ENCODE data around the gene WDR38. TPM values are rescaled to one million over a fixed set of nuclear protein-coding genes. Genes with fewer than 3 reads are reported as not detected.
"Not testable (repeated sequence)": the region's sequence is repeated elsewhere in the genome, so short reads cannot be mapped to it uniquely, and the experiment has no call there.

Gene WDR38
- polyA plus RNA-seq, 1 donor (not counting 4 experiments of a cell fraction or from before 2014, with no cell fraction given) = not detected

DNA sequence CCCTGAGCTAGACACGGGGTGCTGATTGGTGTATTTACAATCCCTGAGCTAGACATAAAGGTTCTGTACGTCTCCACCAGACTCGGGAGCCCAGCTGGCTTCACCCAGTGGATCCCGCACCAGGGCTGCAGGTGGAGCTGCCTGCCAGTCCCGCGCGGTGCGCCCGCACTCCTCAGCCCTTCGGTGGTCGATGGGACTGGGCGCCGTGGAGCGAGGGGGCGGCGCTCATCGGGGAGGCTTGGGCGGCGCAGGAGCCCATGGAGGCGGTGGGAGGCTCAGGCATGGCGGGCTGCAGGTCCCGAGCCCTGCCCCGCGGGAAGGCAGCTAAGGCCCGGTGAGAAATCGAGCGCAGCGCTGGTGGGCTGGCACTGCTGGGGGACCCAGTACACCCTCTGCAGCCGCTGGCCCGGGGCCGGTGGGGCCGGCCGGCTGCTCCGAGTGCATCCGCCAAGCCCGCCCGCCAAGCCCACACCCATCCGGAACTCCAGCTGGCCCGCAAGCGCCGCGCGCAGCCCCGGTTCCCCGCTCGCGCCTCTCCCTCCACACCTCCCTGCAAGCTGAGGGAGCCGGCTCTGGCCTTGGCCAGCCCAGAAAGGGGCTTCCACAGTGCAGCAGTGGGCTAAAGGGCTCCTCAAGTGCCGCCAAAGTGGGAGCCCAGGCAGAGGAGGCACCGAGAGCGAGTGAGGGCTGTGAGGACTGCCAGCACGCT is 14.5 kb upstream of the WDR38 start:
- H3K27me3 ChIP-seq (ENCODE audit: control insufficient read depth, extremely low read depth, insufficient read depth, low read length); dilution Hi-C loops (cut with MboI; ENCODE audit: extremely low pct_ligation_motif_present, low sequenced_read_pairs); H3K27ac ChIP-seq (ENCODE audit: control insufficient read depth, insufficient read depth, low read length); H2AFZ ChIP-seq (ENCODE audit: control insufficient read depth, low read length); H3K9me3 ChIP-seq (ENCODE audit: control insufficient read depth, low read depth, low read length); H4K20me1 ChIP-seq (ENCODE audit: control insufficient read depth, extremely low read depth, insufficient read depth, low read length); H3K79me2 ChIP-seq (ENCODE audit: control insufficient read depth, insufficient read depth, low read length); FAIRE-seq; DNase-seq (ENCODE audit: low read depth, low spot score); H3K4me2 ChIP-seq (ENCODE audit: control insufficient read depth, extremely low read depth, insufficient read depth, low read depth, low read length); H3K9me1 ChIP-seq (ENCODE audit: control insufficient read depth, extremely low read depth, insufficient read depth, low read length); H3K9ac ChIP-seq (ENCODE audit: control insufficient read depth, extremely low read depth, insufficient read depth, low read length); H3K4me3 ChIP-seq (ENCODE audit: control insufficient read depth in 2 of 3, extremely low read depth in 1 of 3, insufficient read depth in 2 of 3, low read depth in 1 of 3, low read length in 3 of 3); H3K36me3 ChIP-seq (ENCODE audit: control insufficient read depth in 2 of 2, extremely low read depth in 1 of 2, insufficient read depth in 2 of 2, low read length in 2 of 2): not testable (repeated sequence)
- H3K4me1 ChIP-seq (ENCODE audit: control insufficient read depth, extremely low read depth, insufficient read depth, low read length) = peaks cover 15% of the 10 kb centered on the region

DNA sequence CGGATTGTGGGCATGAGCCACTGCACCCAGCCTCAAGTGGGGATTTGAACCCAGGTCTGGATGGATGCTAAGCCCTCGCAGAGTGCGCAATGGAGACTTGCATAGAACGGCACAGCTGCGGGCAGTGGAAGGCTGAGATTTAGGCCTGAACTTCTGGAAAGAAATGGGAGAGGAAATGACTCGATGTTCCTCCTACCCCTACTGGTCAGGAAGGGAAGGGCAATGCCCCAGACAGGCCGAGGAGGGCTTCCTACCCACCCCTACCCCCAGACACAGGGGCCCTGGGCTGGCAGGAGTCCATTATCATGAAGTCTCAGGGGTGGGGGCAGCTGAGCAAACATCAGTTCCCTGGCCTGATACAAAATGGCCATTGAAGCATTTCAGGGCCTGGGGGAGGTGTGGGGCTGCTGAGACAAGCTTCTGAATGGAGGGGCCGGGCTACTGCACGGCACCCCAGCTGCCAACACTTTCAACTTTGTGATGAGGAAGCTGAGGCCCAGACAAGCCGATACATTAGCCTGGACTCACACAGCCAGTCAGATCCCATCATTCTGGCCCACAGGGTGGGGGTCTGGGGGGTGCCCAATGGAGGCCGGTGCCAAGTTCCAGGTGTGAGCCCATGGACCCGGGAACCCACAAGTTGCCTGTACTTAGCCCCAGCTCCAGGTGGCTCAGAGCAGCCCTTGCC is 13.5 kb upstream of the WDR38 start:
- H3K9ac ChIP-seq (ENCODE audit: control insufficient read depth, extremely low read depth, insufficient read depth, low read length) = no peak overlapping the region
- no peak overlapping the region for H3K4me2 ChIP-seq (ENCODE audit: control insufficient read depth, extremely low read depth, insufficient read depth, low read depth, low read length)
- no peaks in the 10 kb centered on the region for H3K79me2 ChIP-seq (ENCODE audit: control insufficient read depth, insufficient read depth, low read length)
- H3K4me3 ChIP-seq (ENCODE audit: control insufficient read depth in 2 of 3, extremely low read depth in 1 of 3, insufficient read depth in 2 of 3, low read depth in 1 of 3, low read length in 3 of 3) = no peak overlapping the region
- no peaks in the 10 kb centered on the region for H4K20me1 ChIP-seq (ENCODE audit: control insufficient read depth, extremely low read depth, insufficient read depth, low read length)
- DNase-seq (ENCODE audit: low read depth, low spot score) (no peak), FAIRE-seq (peak; percentile 34)
- H2AFZ ChIP-seq (ENCODE audit: control insufficient read depth, low read length) = no peak overlapping the region
- dilution Hi-C loops (cut with MboI; ENCODE audit: extremely low pct_ligation_motif_present, low sequenced_read_pairs) = no loop called here
- TF ChIP-seq EZH2 (IDR thresholded peaks at IDR 0.05; ENCODE audit: low read length) = no peak
- TF ChIP-seq, protein P1, sequence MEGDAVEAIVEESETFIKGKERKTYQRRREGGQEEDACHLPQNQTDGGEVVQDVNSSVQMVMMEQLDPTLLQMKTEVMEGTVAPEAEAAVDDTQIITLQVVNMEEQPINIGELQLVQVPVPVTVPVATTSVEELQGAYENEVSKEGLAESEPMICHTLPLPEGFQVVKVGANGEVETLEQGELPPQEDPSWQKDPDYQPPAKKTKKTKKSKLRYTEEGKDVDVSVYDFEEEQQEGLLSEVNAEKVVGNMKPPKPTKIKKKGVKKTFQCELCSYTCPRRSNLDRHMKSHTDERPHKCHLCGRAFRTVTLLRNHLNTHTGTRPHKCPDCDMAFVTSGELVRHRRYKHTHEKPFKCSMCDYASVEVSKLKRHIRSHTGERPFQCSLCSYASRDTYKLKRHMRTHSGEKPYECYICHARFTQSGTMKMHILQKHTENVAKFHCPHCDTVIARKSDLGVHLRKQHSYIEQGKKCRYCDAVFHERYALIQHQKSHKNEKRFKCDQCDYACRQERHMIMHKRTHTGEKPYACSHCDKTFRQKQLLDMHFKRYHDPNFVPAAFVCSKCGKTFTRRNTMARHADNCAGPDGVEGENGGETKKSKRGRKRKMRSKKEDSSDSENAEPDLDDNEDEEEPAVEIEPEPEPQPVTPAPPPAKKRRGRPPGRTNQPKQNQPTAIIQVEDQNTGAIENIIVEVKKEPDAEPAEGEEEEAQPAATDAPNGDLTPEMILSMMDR (optimal IDR thresholded peaks at IDR 0.05 in 1 of 3, IDR thresholded peaks at IDR 0.05 in 1 of 3, conservative IDR thresholded peaks at IDR 0.05 in 1 of 3; ENCODE audit: extremely low read depth in 1 of 3, insufficient read depth in 2 of 3, low read length in 3 of 3) = peak; percentile 56 to 64 (median 64)
- no peak overlapping the region for H3K27ac ChIP-seq (ENCODE audit: control insufficient read depth, insufficient read depth, low read length)
- H3K27me3 ChIP-seq (ENCODE audit: control insufficient read depth, extremely low read depth, insufficient read depth, low read length) = no peaks in the 10 kb centered on the region
- no peaks in the 10 kb centered on the region for H3K9me1 ChIP-seq (ENCODE audit: control insufficient read depth, extremely low read depth, insufficient read depth, low read length)
- H3K4me1 ChIP-seq (ENCODE audit: control insufficient read depth, extremely low read depth, insufficient read depth, low read length) = peaks cover 8% of the 10 kb centered on the region
- H3K36me3 ChIP-seq (ENCODE audit: control insufficient read depth in 2 of 2, extremely low read depth in 1 of 2, insufficient read depth in 2 of 2, low read length in 2 of 2) = no peaks in the 10 kb centered on the region
- no peaks in the 10 kb centered on the region for H3K9me3 ChIP-seq (ENCODE audit: control insufficient read depth, low read depth, low read length)

Measured in keratinocyte (primary cell).